RWPE2 (cell line): ENCODE results near the gene IFI35.

Experiments
- ATAC-seq: fragments of 200-7000 bp; cut with Tn5 transposase; 3 replicates; pipeline ENCODE4 v1.9.1; 2021; ENCODE audit warnings: low read depth
- DNase-seq: peaks from one replicate; pipeline ENCODE4 v3.0.0-alpha.2; 2020; ENCODE audit warnings: low spot score
- H3K27ac ChIP-seq: fragments of 450-650 bp; 2 replicates; pipeline ENCODE4 v1.5.1; 2017; ENCODE audit warnings: mild to moderate bottlenecking; ENCODE audit not compliant: poor library complexity, severe bottlenecking
- H3K27me3 ChIP-seq: fragments of 250-450 bp; sonication (Bioruptor Pico); 2 replicates; pipeline ENCODE4 v1.5.1; 2021; ENCODE audit warnings: mild to moderate bottlenecking, moderate library complexity; ENCODE audit not compliant: insufficient read depth, poor library complexity, severe bottlenecking
- H3K36me3 ChIP-seq: fragments of 250-450 bp; sonication (Bioruptor Pico); 2 replicates; pipeline ENCODE4 v1.5.1; 2020; ENCODE audit warnings: low read depth, mild to moderate bottlenecking, moderate library complexity
- H3K4me1 ChIP-seq: fragments of 250-450 bp; sonication (Bioruptor Pico); 2 replicates; pipeline ENCODE4 v1.5.1; 2021; ENCODE audit warnings: mild to moderate bottlenecking, moderate library complexity; ENCODE audit not compliant: insufficient read depth, poor library complexity, severe bottlenecking
- H3K4me3 ChIP-seq: fragments of 250-450 bp; sonication (Bioruptor Pico); 2 replicates; pipeline ENCODE4 v1.5.1; 2021; ENCODE audit warnings: mild to moderate bottlenecking, moderate library complexity; ENCODE audit not compliant: severe bottlenecking
- H3K9me3 ChIP-seq: fragments of 250-450 bp; sonication (Bioruptor Pico); 2 replicates; pipeline ENCODE4 v1.5.1; 2021; ENCODE audit warnings: mild to moderate bottlenecking, moderate library complexity; ENCODE audit not compliant: severe bottlenecking
- TF ChIP-seq, protein P1 (sequence below): fragments of 450-650 bp; IDR thresholded peaks from one replicate; pipeline ENCODE4 v1.5.1; 2017; ENCODE audit warnings: mild to moderate bottlenecking, moderate library complexity; ENCODE audit not compliant: poor library complexity, severe bottlenecking

Gene IFI35

DNA sequence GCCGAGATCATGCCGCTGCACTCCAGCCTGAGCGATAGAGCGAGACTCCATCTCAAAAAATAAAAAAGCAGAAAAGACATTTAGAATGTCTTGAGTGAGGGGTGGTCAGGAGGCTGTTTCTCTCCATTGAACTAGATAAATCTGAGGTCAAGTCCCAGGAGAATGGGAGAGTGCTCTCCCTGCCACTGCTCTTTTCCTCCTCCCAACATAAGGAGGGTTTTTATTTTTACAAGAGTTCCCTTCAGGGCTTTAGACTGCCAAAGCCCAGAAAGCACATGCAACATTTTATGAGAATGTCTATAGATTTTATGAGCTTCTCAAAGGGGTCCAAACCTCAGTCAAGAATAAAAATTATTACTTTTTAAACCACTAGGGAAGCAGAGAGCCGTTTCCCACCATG, 20.0 kb downstream of the IFI35 start:
- ATAC-seq = no peak
- no peak overlapping the region for H3K4me3 ChIP-seq

GRCh38 chr17:43027091-43028032, 20.8 kb downstream of the IFI35 start:
- DNase-seq = no peak
- no peak for ATAC-seq
- Histone ChIP-seq H3K27ac (no peak overlapping the region), H3K4me1 (no peaks in the 10 kb centered on the region), H3K36me3 (no peaks in the 10 kb centered on the region), H3K27me3 (no peaks in the 10 kb centered on the region), H3K9me3 (no peaks in the 10 kb centered on the region), H3K4me3 (no peak overlapping the region)
- TF ChIP-seq, protein P1, sequence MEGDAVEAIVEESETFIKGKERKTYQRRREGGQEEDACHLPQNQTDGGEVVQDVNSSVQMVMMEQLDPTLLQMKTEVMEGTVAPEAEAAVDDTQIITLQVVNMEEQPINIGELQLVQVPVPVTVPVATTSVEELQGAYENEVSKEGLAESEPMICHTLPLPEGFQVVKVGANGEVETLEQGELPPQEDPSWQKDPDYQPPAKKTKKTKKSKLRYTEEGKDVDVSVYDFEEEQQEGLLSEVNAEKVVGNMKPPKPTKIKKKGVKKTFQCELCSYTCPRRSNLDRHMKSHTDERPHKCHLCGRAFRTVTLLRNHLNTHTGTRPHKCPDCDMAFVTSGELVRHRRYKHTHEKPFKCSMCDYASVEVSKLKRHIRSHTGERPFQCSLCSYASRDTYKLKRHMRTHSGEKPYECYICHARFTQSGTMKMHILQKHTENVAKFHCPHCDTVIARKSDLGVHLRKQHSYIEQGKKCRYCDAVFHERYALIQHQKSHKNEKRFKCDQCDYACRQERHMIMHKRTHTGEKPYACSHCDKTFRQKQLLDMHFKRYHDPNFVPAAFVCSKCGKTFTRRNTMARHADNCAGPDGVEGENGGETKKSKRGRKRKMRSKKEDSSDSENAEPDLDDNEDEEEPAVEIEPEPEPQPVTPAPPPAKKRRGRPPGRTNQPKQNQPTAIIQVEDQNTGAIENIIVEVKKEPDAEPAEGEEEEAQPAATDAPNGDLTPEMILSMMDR = no peak

More for the DNA sequence above, 20.0 kb downstream of the IFI35 start:
- DNase-seq = no peak
- TF ChIP-seq, protein P1 = no peak
- Histone ChIP-seq H3K36me3 (no peaks in the 10 kb centered on the region), H3K27me3 (no peaks in the 10 kb centered on the region), H3K27ac (no peak overlapping the region), H3K9me3 (no peaks in the 10 kb centered on the region), H3K4me1 (no peaks in the 10 kb centered on the region)

DNA sequence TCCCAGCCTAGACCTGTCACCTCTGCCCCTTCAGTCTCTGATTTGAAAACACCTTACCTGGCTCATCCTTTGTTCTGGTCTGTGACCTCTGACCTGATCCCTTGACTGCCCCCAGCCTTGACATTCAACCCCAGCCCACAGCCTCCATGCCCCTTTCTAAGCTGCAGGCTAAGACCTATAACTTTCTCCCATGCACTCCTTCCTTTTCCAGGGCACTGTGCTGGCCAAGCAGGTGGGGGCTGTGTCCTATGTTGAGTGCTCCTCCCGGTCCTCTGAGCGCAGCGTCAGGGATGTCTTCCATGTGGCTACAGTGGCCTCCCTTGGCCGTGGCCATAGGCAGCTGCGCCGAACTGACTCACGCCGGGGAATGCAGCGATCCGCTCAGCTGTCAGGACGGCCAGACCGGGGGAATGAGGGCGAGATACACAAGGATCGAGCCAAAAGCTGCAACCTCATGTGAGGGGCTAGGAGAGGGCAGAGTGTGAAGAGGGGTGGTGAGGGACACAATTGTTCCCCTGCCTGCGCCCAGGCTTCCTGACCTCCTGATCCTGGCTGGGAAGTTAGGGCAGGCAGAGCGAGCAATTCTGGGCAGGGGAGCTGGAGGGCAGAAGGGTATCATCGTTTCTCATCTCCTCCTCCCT, 21.8 kb downstream of the IFI35 start:
- Histone ChIP-seq H3K27ac (no peak overlapping the region), H3K27me3 (no peaks in the 10 kb centered on the region)
- ATAC-seq = no peak

DNA sequence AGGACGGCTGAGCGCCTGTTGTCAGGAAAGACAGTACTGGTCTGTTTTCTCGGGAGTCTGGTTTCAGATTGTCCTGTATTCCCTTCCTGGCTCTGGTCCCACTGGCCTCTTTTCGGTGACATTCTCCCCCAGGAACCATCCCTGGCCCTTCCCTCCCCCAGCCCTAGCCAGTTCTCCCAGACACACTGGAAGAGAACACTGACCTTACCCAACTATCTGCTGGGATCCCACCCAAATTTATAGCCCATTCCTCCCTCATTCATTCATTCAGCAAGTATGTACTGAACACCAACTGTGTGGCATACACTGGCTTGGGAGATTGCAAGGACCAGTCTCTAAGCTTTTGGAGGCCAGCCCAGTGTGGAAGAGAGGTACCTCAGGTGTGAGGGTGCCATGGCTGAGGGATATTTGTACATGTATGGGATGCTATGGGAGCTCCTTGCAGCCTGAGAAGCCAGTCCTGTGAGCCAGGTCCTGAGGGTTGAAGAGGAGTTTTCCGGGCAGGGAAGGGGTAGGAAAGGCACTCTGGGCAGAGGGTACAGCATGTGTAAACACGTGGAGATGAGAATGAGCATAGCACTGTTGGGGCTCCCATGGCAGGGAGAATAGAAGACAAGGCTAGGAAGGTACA, 23.7 kb downstream of the IFI35 start:
- H3K36me3 ChIP-seq = no peaks in the 10 kb centered on the region
- TF ChIP-seq, protein P1 = no peak
- H3K9me3 ChIP-seq = no peaks in the 10 kb centered on the region
- DNase-seq (no peak), ATAC-seq (no peak)
- no peaks in the 10 kb centered on the region for H3K27me3 ChIP-seq
- no peak overlapping the region for H3K4me3 ChIP-seq
- H3K4me1 ChIP-seq = no peaks in the 10 kb centered on the region
- H3K27ac ChIP-seq = no peak overlapping the region

More for the DNA sequence above, 21.8 kb downstream of the IFI35 start:
- DNase-seq = no peak
- TF ChIP-seq, protein P1 = no peak
- H3K4me3 ChIP-seq = no peak overlapping the region
- H3K4me1 ChIP-seq = no peaks in the 10 kb centered on the region
- H3K36me3 ChIP-seq = no peaks in the 10 kb centered on the region
- H3K9me3 ChIP-seq = no peaks in the 10 kb centered on the region
